ENCODE data around the gene ABTB2. TPM values are rescaled to one million over a fixed set of nuclear protein-coding genes. Genes with fewer than 3 reads are reported as not detected.

The ABTB2 gene
- polyA plus RNA-seq, 2 of the 4 experiments (the other 2 are of a cell fraction), result 8.9 to 15.4 TPM

- POLR2A ChIA-PET, result no interaction called here
- Histone ChIP-seq H3K27ac (no peak overlapping the region), H3K9me3 (no peaks in the 10 kb centered on the region), H3K4me1 (no peaks in the 10 kb centered on the region), H3K4me3 (no peak overlapping the region), H3K4me2 (no peak overlapping the region)
- TF ChIP-seq, protein P1, sequence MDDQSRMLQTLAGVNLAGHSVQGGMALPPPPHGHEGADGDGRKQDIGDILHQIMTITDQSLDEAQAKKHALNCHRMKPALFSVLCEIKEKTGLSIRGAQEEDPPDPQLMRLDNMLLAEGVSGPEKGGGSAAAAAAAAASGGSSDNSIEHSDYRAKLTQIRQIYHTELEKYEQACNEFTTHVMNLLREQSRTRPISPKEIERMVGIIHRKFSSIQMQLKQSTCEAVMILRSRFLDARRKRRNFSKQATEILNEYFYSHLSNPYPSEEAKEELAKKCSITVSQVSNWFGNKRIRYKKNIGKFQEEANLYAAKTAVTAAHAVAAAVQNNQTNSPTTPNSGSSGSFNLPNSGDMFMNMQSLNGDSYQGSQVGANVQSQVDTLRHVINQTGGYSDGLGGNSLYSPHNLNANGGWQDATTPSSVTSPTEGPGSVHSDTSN (IDR thresholded peaks at IDR 0.05), result no peak
- TF ChIP-seq CHD2 (IDR thresholded peaks at IDR 0.05; ENCODE audit: low read length, partially characterized antibody) (no peak), MAFK (IDR thresholded peaks at IDR 0.05; ENCODE audit: partially characterized antibody) (no peak), SMC3 (IDR thresholded peaks at IDR 0.05) (no peak), MYC (IDR thresholded peaks at IDR 0.05; ENCODE audit: borderline replicate concordance, low read length) (no peak), EHMT2 (IDR thresholded peaks at IDR 0.05; ENCODE audit: low read depth) (no peak), HOXB13 (CRISPR knock-in tag; IDR thresholded peaks at IDR 0.05; ENCODE audit: low read depth) (no peak), BHLHE40 (IDR thresholded peaks at IDR 0.05; ENCODE audit: low read depth, low read length) (no peak)
- no peak for DNase-seq (ENCODE audit: low read depth in 1 of 2, low spot score in 1 of 2)
- CTCF ChIA-PET, result interaction anchor here (1.0 to 1.6 kb wide), 5 partner anchors 8 to 326 kb away, joined by 3 to 5 read pairs (median 4); no protein-coding TSS in a partner anchor
- ATAC-seq, result no peak
- FAIRE-seq, result no peak
- WGBS (ENCODE audit: missing lambda C conversion rate), result 92% methylated on average over 5 of the region's 5 CpGs
Measured at GRCh38 chr11:34134765-34135164, 223.0 kb downstream of the ABTB2 start.

DNA sequence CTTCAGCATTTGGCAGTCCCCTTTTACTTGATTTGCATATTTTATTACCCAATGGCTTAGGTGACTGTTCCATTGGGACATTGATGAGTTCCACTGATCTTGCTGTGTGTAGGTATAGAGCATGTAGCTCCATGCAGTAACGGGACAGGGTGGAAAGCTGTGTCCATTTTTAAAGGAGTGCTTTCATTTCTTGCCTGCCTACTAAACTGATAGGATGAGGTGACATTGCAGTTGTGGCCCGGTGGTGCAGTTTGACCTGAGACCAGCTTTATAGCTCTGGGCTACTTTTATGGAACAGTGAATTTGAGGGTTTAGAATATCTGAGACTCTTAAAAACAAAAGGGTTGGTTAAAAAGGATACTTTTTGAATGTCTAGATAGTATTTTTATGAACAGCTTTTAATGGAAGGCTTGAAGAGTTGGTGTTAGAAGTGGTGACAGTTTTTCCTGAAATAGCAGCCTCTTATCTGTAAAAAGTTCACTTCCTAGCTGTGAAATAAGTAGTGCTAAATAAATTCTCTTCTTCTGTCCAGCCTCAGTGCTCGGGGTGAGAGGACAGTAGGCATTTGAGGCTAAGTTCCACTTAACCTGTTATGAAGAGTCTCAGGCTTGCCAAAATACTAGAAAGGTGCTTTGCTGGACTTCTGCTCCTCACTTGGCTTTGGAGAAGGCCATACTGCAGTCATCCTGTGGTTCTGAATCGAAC is 225.4 kb downstream of the ABTB2 start:
- Histone ChIP-seq H3K27ac (no peak overlapping the region), H3K4me1 (no peaks in the 10 kb centered on the region), H3K9me3 (no peaks in the 10 kb centered on the region), H3K4me2 (no peak overlapping the region), H3K4me3 (no peak overlapping the region)
- TF ChIP-seq, protein P1 (IDR thresholded peaks at IDR 0.05), result no peak
- TF ChIP-seq TFCP2L1 (CRISPR knock-in tag; IDR thresholded peaks at IDR 0.05), result no peak
- TF ChIP-seq EP300 (IDR thresholded peaks at IDR 0.05), result no peak
- TF ChIP-seq HEYL (CRISPR knock-in tag; IDR thresholded peaks at IDR 0.05), result no peak
- no peak for TF ChIP-seq CBX2 (IDR thresholded peaks at IDR 0.05; ENCODE audit: borderline replicate concordance, low read depth)
- no peak for TF ChIP-seq RAD21 (conservative IDR thresholded peaks at IDR 0.05 in 1 of 2, IDR thresholded peaks at IDR 0.05 in 1 of 2)
- TF ChIP-seq NR3C1 (IDR thresholded peaks at IDR 0.05), result no peak
- no peak for TF ChIP-seq CBX8 (IDR thresholded peaks at IDR 0.05)
- no peak for TF ChIP-seq HOXB13 (CRISPR knock-in tag; IDR thresholded peaks at IDR 0.05; ENCODE audit: low read depth)
- TF ChIP-seq, protein P2, sequence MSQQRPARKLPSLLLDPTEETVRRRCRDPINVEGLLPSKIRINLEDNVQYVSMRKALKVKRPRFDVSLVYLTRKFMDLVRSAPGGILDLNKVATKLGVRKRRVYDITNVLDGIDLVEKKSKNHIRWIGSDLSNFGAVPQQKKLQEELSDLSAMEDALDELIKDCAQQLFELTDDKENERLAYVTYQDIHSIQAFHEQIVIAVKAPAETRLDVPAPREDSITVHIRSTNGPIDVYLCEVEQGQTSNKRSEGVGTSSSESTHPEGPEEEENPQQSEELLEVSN (IDR thresholded peaks at IDR 0.05; ENCODE audit: borderline replicate concordance, low read depth), result no peak
- no peak for TF ChIP-seq HMGXB4 (CRISPR knock-in tag; IDR thresholded peaks at IDR 0.05; ENCODE audit: borderline replicate concordance)
- no peak for TF ChIP-seq KDM5A (IDR thresholded peaks at IDR 0.05)
- TF ChIP-seq HOXB5 (CRISPR knock-in tag; IDR thresholded peaks at IDR 0.05), result no peak
- TF ChIP-seq BCL3 (IDR thresholded peaks at IDR 0.05), result no peak
- no peak for TF ChIP-seq EHF (CRISPR knock-in tag; IDR thresholded peaks at IDR 0.05)
- TF ChIP-seq TP53 (CRISPR knock-in tag; IDR thresholded peaks at IDR 0.05), result no peak
- no peak for DNase-seq (ENCODE audit: low read depth in 1 of 2, low spot score in 1 of 2)
- CTCF ChIA-PET, result interaction anchor here (0.8 to 2.5 kb wide), 6 partner anchors 8 to 144 kb away, joined by 3 to 8 read pairs (median 4); no protein-coding TSS in a partner anchor
- POLR2A ChIA-PET, result no interaction called here
- no peak for ATAC-seq
- FAIRE-seq, result no peak
- WGBS (ENCODE audit: missing lambda C conversion rate), result 81% methylated on average over 4 of the region's 4 CpGs

Data from A549 (cell line).